Stimulated activated CD4-positive, alpha-beta T cell treated with anti-CD3 and anti-CD28 coated beads, Interleukin-4, amount 100 ng/mL, for 1 hour (primary cell): Measurements from ENCODE around the gene WIPF3.

Experiments
- DNase-seq: peaks from one replicate; pipeline ENCODE4 v3.0.0-alpha.2; 2020

Gene WIPF3

GRCh38 chr7:29919790-29920189 is 113.5 kb downstream of the WIPF3 start:
- DNase-seq = no peak

GRCh38 chr7:29920491-29920890 is 114.2 kb downstream of the WIPF3 start:
- no peak for DNase-seq

GRCh38 chr7:29921404-29922010 is 115.2 kb downstream of the WIPF3 start:
- DNase-seq = no peak

GRCh38 chr7:29922921-29923700 is 116.8 kb downstream of the WIPF3 start:
- no peak for DNase-seq

- DNase-seq = no peak
These were observed 117.7 kb downstream of the WIPF3 start for GRCh38 chr7:29924006-29924405.

GRCh38 chr7:29924684-29925083 is 118.4 kb downstream of the WIPF3 start:
- DNase-seq = no peak

- no peak for DNase-seq
These were observed 119.9 kb downstream of the WIPF3 start for GRCh38 chr7:29926216-29926615.

GRCh38 chr7:29926741-29927140 is 120.4 kb downstream of the WIPF3 start:
- DNase-seq = no peak

GRCh38 chr7:29929018-29929807 is 122.9 kb downstream of the WIPF3 start:
- DNase-seq = no peak

- no peak for DNase-seq
These were observed 128.8 kb downstream of the WIPF3 start for GRCh38 chr7:29935111-29935510.

- no peak for DNase-seq
These were observed 130.8 kb downstream of the WIPF3 start for GRCh38 chr7:29937132-29937531.

GRCh38 chr7:29940199-29940598 is 133.9 kb downstream of the WIPF3 start:
- DNase-seq = no peak

GRCh38 chr7:29945259-29945809 is 139.0 kb downstream of the WIPF3 start:
- no peak for DNase-seq

- no peak for DNase-seq
These were observed 140.3 kb downstream of the WIPF3 start for GRCh38 chr7:29946428-29947186.

- DNase-seq = no peak
These were observed 142.3 kb downstream of the WIPF3 start for GRCh38 chr7:29948587-29948986.

GRCh38 chr7:29950480-29950879 is 144.2 kb downstream of the WIPF3 start:
- no peak for DNase-seq

GRCh38 chr7:29951206-29951605 is 144.9 kb downstream of the WIPF3 start:
- DNase-seq = no peak

GRCh38 chr7:29953726-29954347 is 147.5 kb downstream of the WIPF3 start:
- no peak for DNase-seq

GRCh38 chr7:29955075-29955792 is 148.9 kb downstream of the WIPF3 start:
- no peak for DNase-seq

- DNase-seq = no peak
These were observed 149.6 kb downstream of the WIPF3 start for GRCh38 chr7:29955799-29956486.

GRCh38 chr7:29956487-29956836 is 150.2 kb downstream of the WIPF3 start:
- no peak for DNase-seq
